Ovary (tissue), 3 donors: Measurements from ENCODE around the gene CEP78.

ENCODE experiments used
- CTCF ChIP-seq, 3 donors: fragments of 450-650 bp in 2 of 3; fragments of 200-600 bp in 1 of 3; IDR thresholded peaks; one replicate each; pipeline versions ENCODE4 v1.5.1 to v1.8.0; 2016 to 2022; ENCODE audit warnings: antibody characterized with exemption in 3 of 3, mild to moderate bottlenecking in 1 of 3
- EP300 ChIP-seq: sonication (generic); formaldehyde crosslinking; IDR thresholded peaks from one replicate; pipeline ENCODE4 v1.6.1; 2017; ENCODE audit warnings: antibody characterized with exemption
- POLR2A ChIP-seq: fragments of 450-650 bp; IDR thresholded peaks from one replicate; pipeline ENCODE4 v1.6.1; 2017; ENCODE audit warnings: antibody characterized with exemption, mild to moderate bottlenecking, moderate library complexity
- donor health status: DM: no; HTN: no; CAD: no.

GRCh38 chr9:78188594-78188993, 47.3 kb upstream of the CEP78 start:
- TF ChIP-seq CTCF (IDR thresholded peaks at IDR 0.05) (no peak), POLR2A (no peak), EP300 (no peak)
